Activated B cell treated with CpG ODN at 0.5 μM for 24 hours (primary cell): Measurements from ENCODE around the gene HELB. TPM values are rescaled to one million over a fixed set of nuclear protein-coding genes. Genes with fewer than 3 reads are reported as not detected.

Experiments
- ATAC-seq: fragments of 200-7000 bp; cut with Tn5 transposase; one replicate; pipeline ENCODE4 v1.10.0; 2021; ENCODE audit warnings: low read depth, mild to moderate bottlenecking, moderate library complexity
- CTCF ChIA-PET: fragments of 350-600 bp; sonication (Branson Sonifier 250); formaldehyde crosslinking; loops from one replicate; lab custom pipeline; 2021; ENCODE audit warnings: antibody characterized with exemption; lab: Charles Lee
- POLR2A ChIA-PET: fragments of 350-600 bp; sonication (Branson Sonifier 250); formaldehyde crosslinking; loops from one replicate; lab custom pipeline; 2021; ENCODE audit warnings: antibody characterized with exemption; lab: Charles Lee
- DNase-seq: peaks from one replicate; pipeline ENCODE4 v3.0.0; 2022
- H3K27ac Mint-ChIP-seq: one replicate; pipeline ENCODE4 v1.8.0; 2020; ENCODE audit warnings: mixed read lengths
- H3K27me3 Mint-ChIP-seq: one replicate; pipeline ENCODE4 v1.8.0; 2021; ENCODE audit warnings: mixed read lengths
- H3K36me3 Mint-ChIP-seq: one replicate; pipeline ENCODE4 v1.8.0; 2021; ENCODE audit warnings: low read depth, mixed read lengths
- H3K4me1 Mint-ChIP-seq: one replicate; pipeline ENCODE4 v1.8.0; 2021; ENCODE audit warnings: mixed read lengths
- H3K4me3 Mint-ChIP-seq: one replicate; pipeline ENCODE4 v1.8.0; 2020; ENCODE audit warnings: mild to moderate bottlenecking, mixed read lengths
- H3K9me3 Mint-ChIP-seq: one replicate; pipeline ENCODE4 v1.8.0; 2020; ENCODE audit warnings: mixed read lengths
- CTCF ChIP-seq: fragments of 200-600 bp; IDR thresholded peaks from one replicate; pipeline ENCODE4 v1.8.0; 2022; ENCODE audit warnings: antibody characterized with exemption, mild to moderate bottlenecking
- intact Hi-C: fragments of 100-400 bp; cut with micrococcal nuclease; formaldehyde crosslinking; loops from one replicate; pipeline ENCODE4 v1.15.1; 2024
- total RNA-seq: library from RNA; stranded (reverse); gene quantifications from 2 replicates; pipeline ENCODE4 v1.2.3, GENCODE V29; 2022

HELB gene
- total RNA-seq, 1 donor from 2014 or later, result 7.2 TPM

DNA sequence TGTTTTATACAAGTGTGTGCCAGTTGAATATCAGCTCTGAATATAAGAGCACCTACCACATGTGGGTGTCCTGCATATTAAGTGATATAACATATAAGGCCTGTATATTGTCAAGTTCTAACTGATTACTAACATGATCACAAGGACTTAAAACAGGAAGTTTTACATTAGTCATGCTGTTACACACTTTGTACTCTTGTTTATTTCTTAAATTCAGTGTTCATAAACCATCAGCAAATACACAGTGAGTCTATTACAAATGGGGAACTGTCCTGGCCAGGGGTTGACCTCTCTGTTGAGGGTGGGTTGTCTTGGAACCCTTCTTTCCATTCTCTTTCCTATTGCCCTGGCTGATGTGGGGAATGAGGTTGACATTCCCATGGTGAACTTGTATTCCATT is 19.1 kb downstream of the HELB start:
- Mint-ChIP-seq H3K27ac (no peak overlapping the region), H3K4me3 (no peak overlapping the region), H3K4me1 (peaks cover 1% of the 10 kb centered on the region), H3K36me3 (peaks cover 60% of the 10 kb centered on the region), H3K9me3 (no peaks in the 10 kb centered on the region), H3K27me3 (no peaks in the 10 kb centered on the region)
- DNase-seq (no peak), ATAC-seq (no peak)
- intact Hi-C loops, result no loop called here
- ChIA-PET CTCF (no interaction called here), POLR2A (no interaction called here)
- TF ChIP-seq CTCF, result no peak

DNA sequence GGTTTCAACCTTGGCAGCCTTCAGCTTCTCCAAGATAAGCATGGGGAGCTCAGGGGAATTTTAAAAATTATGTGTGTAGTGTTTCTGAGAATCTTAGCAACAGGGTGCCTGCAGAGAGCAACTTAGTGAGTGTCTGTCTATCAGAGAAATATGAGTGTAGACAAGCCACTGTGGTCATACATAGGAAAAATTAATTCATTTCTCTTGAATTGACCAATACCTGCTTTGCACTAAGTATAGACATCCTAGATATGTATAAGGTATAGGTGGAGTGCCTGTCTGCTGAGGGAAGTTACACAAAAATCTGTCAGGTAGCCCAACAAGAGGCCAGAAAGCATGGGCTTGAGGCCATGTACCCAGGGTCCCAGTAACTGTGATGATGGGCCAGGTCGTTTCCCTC is 20.7 kb downstream of the HELB start:
- H3K4me1 Mint-ChIP-seq, result no peaks in the 10 kb centered on the region
- no peaks in the 10 kb centered on the region for H3K9me3 Mint-ChIP-seq
- H3K27me3 Mint-ChIP-seq, result no peaks in the 10 kb centered on the region
- H3K27ac Mint-ChIP-seq, result no peak overlapping the region
- no peak for TF ChIP-seq CTCF
- ATAC-seq, result no peak
- ChIA-PET CTCF (no interaction called here), POLR2A (no interaction called here)
- no peak for DNase-seq
- intact Hi-C loops, result no loop called here
- peaks cover 62% of the 10 kb centered on the region for H3K36me3 Mint-ChIP-seq
- H3K4me3 Mint-ChIP-seq, result no peak overlapping the region

DNA sequence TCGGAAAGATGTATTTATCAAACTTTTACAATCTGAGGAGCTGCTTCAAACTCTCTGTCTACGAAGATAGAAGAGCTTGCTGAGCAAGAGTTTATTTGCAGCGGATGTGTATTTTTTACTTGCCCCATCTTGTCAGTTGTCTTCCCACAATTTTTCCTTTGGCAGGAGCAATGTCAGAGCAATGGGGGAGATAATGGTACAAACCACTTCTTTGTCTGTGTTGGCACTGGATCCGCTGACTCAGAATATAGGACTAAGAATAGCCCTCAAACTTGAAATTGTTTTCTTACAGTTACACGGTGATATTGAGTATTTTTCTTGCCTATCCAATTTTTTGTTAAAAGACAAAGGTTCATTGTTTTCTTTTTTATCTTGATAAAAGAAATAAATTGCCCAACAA is 27.6 kb downstream of the HELB start:
- Mint-ChIP-seq H3K36me3 (peaks cover 44% of the 10 kb centered on the region), H3K27me3 (no peaks in the 10 kb centered on the region), H3K9me3 (no peaks in the 10 kb centered on the region), H3K4me1 (no peaks in the 10 kb centered on the region), H3K27ac (no peak overlapping the region), H3K4me3 (no peak overlapping the region)
- TF ChIP-seq CTCF, result no peak
- DNase-seq, result no peak
- ChIA-PET POLR2A (no interaction called here), CTCF (no interaction called here)
- no peak for ATAC-seq
- intact Hi-C loops, result no loop called here

- no peak for ATAC-seq
- no peak overlapping the region for H3K27ac Mint-ChIP-seq
- H3K36me3 Mint-ChIP-seq, result peaks cover 37% of the 10 kb centered on the region
- H3K9me3 Mint-ChIP-seq, result no peaks in the 10 kb centered on the region
- ChIA-PET POLR2A (no interaction called here), CTCF (no interaction called here)
- no peak overlapping the region for H3K4me3 Mint-ChIP-seq
- no peaks in the 10 kb centered on the region for H3K27me3 Mint-ChIP-seq
- intact Hi-C loops, result no loop called here
- DNase-seq, result no peak
- no peak for TF ChIP-seq CTCF
- H3K4me1 Mint-ChIP-seq, result no peaks in the 10 kb centered on the region
These were observed 28.7 kb downstream of the HELB start for GRCh38 chr12:66331016-66331415.

DNA sequence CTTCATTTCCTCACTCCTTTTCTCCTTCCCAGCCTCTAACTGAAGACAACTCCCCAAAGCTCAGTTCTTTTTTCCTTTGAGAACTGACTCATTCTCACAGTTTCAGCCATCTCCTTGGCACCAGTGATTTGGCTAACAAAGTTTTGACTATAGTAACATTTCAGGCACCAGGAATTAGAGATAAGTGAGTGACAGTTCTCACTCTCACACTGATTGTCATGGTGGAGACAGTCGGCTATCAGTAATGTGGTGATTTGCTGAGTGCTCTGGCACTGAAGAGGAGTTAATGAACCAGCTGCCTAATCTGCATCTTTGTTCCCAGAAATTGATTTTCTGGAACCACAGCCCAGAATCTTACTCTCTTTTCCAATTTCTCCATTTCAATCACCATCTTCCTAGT is 29.5 kb downstream of the HELB start:
- H3K4me1 Mint-ChIP-seq, result no peaks in the 10 kb centered on the region
- POLR2A ChIA-PET, result no interaction called here
- intact Hi-C loops, result no loop called here
- no peaks in the 10 kb centered on the region for H3K9me3 Mint-ChIP-seq
- TF ChIP-seq CTCF, result no peak
- H3K36me3 Mint-ChIP-seq, result peaks cover 34% of the 10 kb centered on the region
- no peak overlapping the region for H3K4me3 Mint-ChIP-seq
- no peak for DNase-seq
- CTCF ChIA-PET, result no interaction called here
- H3K27me3 Mint-ChIP-seq, result no peaks in the 10 kb centered on the region
- no peak for ATAC-seq
- H3K27ac Mint-ChIP-seq, result no peak overlapping the region
